ENCODE measurements around the gene PDE9A.

Gene PDE9A

GRCh38 chr21:42734323-42734971, 81.0 kb downstream of the PDE9A start:
- TF ChIP-seq CTCF (IDR thresholded peaks at IDR 0.05; ENCODE audit: low read depth, low read length, missing control alignments), result no peak
- in situ Hi-C loops (cut with HindIII; ENCODE audit: low sequenced_read_pairs), result loop anchor here (10.0 kb wide), 1 partner anchor 120 kb away; no protein-coding TSS in a partner anchor
- no peak overlapping the region for H3K4me3 ChIP-seq (ENCODE audit: low read depth, low read length)
- no peak for DNase-seq (ENCODE audit: low read depth)

- in situ Hi-C loops (cut with HindIII; ENCODE audit: low sequenced_read_pairs), result loop anchor here (10.0 kb wide), 1 partner anchor 120 kb away; no protein-coding TSS in a partner anchor
- no peak overlapping the region for H3K4me3 ChIP-seq (ENCODE audit: low read depth, low read length)
- TF ChIP-seq CTCF (IDR thresholded peaks at IDR 0.05; ENCODE audit: low read depth, low read length, missing control alignments), result no peak
- no peak for DNase-seq (ENCODE audit: low read depth)
Measured at GRCh38 chr21:42735061-42735460, 81.6 kb downstream of the PDE9A start.

GRCh38 chr21:42735944-42736343, 82.5 kb downstream of the PDE9A start:
- DNase-seq (ENCODE audit: low read depth), result no peak
- TF ChIP-seq CTCF (IDR thresholded peaks at IDR 0.05; ENCODE audit: low read depth, low read length, missing control alignments), result no peak
- in situ Hi-C loops (cut with HindIII; ENCODE audit: low sequenced_read_pairs), result loop anchor here (10.0 kb wide), 1 partner anchor 121 kb away; no protein-coding TSS in a partner anchor
- H3K4me3 ChIP-seq (ENCODE audit: low read depth, low read length), result no peak overlapping the region

GRCh38 chr21:42736646-42737350, 83.4 kb downstream of the PDE9A start:
- no peak for DNase-seq (ENCODE audit: low read depth)
- no peak overlapping the region for H3K4me3 ChIP-seq (ENCODE audit: low read depth, low read length)
- no peak for TF ChIP-seq CTCF (IDR thresholded peaks at IDR 0.05; ENCODE audit: low read depth, low read length, missing control alignments)
- in situ Hi-C loops (cut with HindIII; ENCODE audit: low sequenced_read_pairs), result loop anchor here (10.0 kb wide), 1 partner anchor 122 kb away; no protein-coding TSS in a partner anchor

- in situ Hi-C loops (cut with HindIII; ENCODE audit: low sequenced_read_pairs), result loop anchor here (10.0 kb wide), 1 partner anchor 123 kb away; no protein-coding TSS in a partner anchor
- no peak for DNase-seq (ENCODE audit: low read depth)
- no peak for TF ChIP-seq CTCF (IDR thresholded peaks at IDR 0.05; ENCODE audit: low read depth, low read length, missing control alignments)
- no peak overlapping the region for H3K4me3 ChIP-seq (ENCODE audit: low read depth, low read length)
Measured at GRCh38 chr21:42737951-42738590, 84.7 kb downstream of the PDE9A start.

Measured in astrocyte of the cerebellum (primary cell).